UCSD-AML1 (cell line): ENCODE results near the gene ST6GALNAC2.
"Not testable (repeated sequence)": the region's sequence is repeated elsewhere in the genome, so short reads cannot be mapped to it uniquely, and the experiment has no call there.

ENCODE experiments used
- DNase-seq: peaks from one replicate; lab custom pipeline; 2025; ENCODE audit not compliant: unreplicated experiment; lab: John Stamatoyannopoulos, UW

The ST6GALNAC2 gene

DNA sequence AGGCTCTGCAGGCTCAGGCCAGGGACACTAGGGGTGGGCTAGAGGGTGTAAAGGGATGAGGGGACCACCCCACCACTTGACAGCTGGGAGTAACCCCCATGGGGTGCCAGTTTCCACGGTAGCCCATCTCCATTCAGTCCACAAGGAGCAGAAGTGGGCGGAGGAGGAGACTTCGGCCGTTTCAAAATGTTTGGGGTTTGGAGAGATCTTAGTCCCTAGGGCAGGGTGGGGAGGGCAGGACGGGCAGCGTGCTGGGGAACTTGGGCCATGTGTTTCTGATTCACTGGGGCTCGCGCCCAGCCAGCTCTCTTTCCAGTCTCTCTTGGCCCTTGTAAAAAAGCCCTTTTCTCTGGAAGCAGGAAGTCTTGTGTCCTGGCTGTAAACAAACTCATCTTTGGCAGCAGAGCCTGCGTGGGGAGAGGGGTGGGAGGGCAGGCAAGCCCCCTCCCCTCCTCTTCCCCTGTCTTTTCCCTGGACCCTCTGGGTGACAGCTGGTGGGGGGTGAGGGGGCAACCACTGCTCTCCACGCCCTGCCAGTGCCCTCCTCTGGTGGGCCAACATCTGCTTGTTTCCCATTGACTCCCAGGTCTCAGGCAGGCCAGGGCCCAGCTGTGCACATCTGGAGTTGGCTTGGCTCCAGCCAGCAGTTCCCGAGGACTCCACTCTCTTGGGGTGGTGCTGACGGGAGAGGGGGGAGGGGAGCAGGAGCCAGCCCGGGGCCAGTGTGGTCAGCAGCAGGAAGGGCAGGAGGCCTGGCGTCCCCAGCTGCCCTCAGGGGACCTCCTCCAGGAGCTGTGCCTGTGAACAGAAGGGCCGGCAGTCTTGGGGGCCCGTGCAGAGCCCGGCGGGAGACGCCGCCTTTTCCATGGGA lies 56.2 kb downstream of the ST6GALNAC2 start:
- peak; percentile 49 for DNase-seq

DNA sequence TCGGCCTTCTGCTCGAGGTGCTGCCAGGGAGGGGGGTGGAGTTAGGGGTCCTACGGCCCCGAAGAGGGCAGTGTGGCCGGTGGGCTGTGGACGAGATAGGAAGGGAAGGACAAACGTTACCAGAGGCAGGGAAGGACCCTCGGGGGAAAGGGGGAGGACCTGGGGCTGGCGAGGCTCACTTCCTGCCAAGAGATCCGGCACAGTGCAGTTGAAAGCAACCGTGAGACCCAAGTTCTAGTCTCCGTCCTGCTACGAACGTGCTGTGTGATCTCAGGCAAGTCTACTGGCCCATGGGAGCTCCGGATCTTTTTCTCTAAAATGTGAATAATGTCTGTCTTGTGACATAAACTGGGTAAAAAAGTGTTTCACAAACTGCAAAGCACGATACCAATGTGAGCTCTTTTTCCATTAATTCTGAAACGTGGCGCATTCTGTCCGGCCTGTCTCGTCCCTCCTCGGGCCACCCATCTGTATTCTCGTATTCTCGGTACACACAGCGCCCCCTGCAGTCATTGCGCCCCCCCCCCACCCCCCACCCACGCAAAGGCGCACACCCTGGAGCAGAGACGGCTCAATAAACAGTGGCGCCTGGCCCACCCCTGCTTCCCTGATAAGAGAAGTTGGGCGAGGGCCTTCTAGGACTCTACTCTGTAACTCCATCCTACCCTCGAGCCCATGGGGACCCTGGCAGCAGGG lies 57.0 kb downstream of the ST6GALNAC2 start:
- DNase-seq, result no peak

DNA sequence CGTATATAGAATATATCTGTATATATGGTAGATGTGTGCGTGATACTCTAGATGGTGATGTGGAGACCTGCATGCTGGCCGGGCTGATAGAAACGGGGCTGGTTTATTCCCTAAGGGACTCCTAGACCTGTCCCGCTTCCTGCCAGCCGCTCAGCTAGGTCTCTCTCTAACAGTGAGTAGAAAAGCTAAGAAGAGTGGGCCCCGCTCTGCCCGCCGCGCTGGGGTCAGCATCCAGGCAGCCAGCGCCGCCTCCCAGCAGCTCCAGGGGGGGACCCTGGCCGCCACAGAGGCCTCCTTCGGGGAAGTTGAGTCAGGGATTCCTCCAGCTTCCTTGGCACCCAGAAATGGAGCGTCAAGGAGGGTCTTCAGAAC lies 57.5 kb downstream of the ST6GALNAC2 start:
- DNase-seq, result no peak

DNA sequence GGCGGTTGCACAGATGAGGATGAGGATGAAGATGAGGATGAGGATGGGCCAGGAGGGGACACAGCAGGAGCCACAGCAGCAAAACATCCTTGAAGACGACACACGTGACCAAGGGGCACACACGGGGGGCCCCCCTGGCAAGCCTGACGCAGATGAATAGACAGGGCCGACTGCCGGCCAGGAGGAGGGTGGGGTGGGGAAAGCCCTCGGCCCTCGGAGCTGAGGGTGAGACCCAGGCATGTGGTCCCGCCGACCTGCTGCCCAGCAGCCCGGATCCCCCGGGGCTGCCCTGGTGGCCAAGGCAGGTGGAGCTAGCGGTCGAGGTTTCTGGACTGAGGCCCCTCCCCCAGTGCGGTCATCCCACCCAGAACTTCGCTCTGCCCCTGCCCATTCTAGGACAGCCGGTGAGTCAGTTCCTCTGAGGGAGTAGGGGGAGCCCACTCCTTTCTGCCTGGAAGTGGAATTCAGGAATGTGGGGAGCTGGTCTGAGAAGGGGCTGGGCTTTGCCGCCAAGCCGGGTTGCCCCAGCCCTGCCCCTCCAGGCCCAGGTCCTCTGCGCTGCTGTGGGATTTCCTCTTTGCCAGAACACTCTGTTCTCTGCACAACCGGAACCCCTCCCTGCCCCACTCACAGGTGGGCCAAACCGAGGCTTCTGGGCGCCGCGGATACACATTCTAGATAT lies 58.1 kb downstream of the ST6GALNAC2 start:
- DNase-seq, result no peak

DNA sequence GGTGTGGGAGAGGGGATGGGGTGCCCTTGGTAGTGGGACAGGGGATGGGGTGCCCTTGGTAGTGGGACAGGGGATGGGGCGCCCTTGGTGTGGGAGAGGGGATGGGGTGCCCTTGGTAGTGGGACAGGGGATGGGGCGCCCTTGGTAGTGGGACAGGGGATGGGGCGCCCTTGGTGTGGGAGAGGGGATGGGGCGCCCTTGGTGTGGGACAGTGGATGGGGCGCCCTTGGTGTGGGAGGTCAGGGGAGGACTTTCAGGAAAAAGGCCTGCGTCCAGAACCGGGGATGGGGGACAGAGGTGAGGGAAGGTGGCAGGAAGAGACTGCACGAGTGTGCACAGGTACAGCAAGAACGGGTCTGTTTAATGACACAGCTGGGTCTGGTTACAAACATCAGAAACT lies 58.6 kb downstream of the ST6GALNAC2 start:
- not testable (repeated sequence) for DNase-seq

DNA sequence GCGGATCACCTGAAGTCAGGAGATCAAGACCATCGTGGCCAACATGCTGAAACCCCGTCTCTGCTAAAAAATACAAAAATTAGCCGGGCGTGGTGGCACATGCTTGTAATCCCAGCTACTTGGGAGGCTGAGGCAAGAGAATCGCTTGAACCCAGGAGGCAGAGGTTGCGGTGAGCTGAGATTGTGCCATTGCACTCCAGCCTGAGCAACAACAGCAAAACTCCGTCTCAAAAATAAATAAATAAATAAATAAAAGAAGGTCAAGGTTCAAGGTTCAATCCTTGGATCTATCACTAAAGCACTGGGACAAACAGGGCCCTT lies 60.2 kb downstream of the ST6GALNAC2 start:
- not testable (repeated sequence) for DNase-seq

DNA sequence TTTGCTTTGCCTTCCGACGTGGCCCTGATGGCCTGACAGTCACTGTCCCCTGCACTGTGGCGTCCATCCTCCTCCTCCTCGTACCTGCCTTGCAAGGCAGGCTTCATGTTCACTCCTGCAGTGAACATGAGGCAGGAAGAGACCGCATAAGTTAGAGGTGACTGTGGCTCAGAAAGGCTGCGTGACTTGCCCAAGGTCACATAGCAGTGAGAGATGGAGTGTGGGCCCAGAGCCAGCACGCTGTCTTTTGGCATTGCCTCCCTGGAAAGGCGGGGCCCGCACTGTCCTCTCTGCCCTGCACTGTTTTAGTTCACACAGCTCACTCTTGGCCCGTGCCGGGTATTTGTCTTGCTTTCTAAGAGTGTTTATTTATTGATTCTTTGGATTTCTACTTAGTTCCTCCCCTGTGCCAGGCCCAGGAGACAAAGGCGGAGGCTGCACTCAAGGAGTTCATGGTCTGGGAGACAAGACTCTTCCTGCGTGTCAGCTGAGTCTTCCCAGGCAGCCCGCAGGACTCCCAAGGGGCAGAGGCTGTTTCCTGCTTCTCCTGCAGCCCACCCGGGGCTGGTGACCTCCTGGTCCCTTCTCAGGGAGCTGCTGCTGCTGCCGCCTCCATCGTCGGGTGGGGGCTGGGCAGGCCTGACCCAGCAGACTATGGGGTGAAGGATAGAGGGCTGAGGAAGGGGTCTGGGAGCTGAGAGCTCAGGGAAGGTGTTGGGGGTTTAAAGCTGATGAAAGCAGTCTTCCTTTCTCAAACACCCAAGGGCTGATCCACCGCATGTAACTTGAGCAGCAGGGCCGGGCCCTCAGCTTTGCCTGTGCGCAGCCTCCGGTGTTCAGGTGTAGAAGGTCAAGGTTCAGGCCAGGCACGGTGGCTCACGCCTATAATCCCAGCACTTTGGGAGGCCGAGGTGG lies 60.8 kb downstream of the ST6GALNAC2 start:
- no peak for DNase-seq

DNA sequence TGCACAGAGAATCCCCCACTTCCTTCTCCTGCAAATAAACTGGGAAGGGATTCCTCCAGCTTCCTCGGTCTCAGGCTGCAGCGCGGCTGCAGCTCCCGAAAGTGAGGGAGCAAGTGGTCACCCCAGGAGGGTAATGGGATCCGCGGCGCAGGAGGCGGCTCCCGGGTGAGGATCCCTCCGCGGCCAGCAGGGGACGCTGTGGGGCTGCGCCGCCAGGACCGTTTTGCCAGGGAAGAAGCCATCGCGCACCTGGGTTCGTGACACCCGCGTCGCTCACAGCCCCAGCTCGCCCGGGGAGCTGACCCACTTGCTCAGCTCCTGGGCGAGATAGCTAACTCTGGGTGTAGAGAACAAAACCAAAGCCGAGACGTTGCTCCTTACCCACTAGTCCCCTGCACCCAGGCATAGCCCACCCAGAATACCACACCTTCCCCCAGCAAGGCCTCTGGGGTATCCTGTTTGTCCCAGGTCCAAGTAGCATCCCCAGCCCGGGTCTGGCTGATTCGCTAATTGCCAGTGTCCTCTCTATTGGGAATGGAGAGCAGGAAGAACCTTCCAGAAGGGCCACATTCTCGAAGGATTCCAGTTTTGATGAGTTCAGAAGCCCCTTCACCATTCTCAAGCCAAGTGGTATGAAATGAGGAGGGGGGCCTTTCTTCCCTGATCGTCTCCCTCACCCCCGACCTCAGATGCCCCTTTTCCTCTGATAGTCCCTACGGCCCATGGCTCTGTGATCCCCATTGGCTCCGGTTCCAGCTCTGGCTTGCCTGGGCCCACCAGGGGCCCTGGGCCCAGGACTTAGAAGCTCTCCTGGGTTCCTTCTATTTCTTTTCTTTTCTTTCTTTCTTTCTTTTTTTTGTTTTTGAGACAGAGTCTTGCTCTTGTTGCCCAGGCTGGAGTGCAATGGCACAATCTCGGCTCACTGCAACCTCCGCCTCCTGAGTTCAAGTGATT lies 62.3 kb downstream of the ST6GALNAC2 start:
- peak; percentile 79 for DNase-seq

DNA sequence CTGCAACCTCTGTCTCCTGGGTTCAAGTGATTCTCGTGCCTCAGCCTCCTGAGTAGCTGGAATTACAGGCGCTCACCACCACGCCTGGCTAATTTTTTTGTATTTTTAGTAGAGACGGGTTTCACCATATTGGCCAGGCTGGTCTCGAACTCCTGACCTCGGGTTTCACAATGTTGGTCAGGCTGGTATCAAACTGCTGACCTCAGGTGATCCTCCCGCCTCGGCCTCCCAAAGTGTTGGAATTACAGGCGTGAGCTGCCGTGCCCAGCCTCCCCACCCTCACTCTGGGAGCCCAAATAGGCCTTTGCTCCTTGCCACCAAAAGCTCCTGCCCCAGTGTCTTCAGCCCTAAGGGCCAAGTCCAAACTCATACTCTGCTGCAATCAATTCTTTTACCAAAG lies 64.0 kb downstream of the ST6GALNAC2 start:
- DNase-seq, result not testable (repeated sequence)

DNA sequence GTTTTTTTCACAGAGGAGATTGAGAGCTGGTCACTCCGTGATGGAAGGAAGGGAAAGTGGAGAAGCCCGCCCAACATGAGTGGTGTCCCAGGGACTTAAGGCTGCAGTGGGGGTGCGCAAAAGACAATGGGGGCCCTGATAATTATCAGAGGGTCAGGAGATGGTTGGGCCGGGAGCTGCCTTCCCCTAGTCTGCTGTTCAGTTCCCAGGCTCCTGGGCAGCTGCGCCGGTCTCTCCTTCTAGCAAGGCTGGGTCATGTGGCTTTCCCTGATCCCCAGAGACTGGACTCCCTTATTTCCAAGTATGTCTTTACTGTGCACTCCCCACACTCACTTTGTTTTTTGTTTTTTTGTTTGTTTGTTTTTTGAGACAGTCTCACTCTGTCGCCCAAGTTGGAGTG lies 64.4 kb downstream of the ST6GALNAC2 start:
- DNase-seq, result no peak

DNA sequence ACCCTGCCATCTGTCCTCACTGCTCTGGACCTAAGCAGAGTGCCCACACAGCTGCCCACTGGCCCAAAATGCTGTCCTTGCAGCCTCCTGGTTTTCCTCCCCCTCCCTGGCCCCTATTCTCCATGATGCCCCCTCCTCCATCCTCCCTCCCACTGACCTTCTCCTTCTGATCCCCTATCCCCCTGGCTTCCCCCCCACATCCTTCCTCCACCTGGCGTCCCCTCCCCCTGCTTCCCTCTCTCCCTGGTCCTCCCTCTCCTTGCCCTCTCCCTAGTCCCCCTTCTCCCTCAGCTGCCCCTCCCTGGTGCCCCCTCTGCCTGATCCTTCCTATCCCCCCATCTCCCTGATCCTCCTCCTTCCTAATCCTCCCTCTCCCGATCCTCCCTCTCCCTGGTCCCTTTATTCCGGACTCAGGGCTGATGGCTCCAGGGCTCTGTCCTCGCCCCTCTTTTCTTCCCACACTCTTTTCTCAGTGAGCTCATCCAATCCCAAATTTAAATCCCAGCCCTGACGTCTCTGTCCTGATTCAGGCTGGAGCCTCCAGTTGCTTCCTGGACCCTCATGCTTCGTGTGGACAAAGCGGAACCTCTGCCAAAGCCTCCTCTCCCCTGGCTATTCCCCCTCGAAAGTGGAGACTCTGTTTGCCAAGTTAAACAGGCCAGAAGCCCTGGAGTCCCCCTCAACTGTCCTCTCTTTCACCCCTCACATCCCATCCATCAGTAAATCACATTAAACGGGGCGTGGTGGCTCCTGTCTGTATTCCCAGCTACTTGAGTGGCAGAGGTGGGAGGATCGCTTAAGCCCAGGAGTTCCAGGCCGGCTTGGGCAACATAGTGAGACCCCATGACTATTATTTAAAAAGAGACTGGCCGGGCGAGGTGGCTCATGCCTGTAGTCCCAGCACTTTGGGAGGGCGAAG lies 66.4 kb downstream of the ST6GALNAC2 start:
- no peak for DNase-seq

DNA sequence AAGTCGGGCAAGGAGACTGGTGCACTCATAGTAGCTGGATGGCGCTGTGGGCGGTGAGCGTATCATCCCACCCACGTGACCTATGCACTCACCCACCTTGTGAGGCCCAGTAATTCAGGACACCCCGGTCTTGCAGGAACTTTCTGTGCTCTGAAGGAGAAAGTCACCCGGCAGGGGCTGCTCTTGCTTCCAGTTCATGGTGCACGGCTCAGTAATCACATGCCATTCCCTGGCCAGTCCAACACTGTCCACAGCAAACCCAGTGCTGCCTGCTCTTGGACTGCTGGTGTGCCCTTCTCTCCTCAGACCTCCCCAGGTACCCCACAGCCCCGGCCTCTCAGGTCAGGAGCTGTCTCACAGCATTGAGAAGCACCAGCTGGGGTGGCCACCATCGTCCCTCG lies 68.0 kb downstream of the ST6GALNAC2 start:
- DNase-seq, result no peak
